ENCODE measurements around the gene INPPL1.

The INPPL1 gene

DNA sequence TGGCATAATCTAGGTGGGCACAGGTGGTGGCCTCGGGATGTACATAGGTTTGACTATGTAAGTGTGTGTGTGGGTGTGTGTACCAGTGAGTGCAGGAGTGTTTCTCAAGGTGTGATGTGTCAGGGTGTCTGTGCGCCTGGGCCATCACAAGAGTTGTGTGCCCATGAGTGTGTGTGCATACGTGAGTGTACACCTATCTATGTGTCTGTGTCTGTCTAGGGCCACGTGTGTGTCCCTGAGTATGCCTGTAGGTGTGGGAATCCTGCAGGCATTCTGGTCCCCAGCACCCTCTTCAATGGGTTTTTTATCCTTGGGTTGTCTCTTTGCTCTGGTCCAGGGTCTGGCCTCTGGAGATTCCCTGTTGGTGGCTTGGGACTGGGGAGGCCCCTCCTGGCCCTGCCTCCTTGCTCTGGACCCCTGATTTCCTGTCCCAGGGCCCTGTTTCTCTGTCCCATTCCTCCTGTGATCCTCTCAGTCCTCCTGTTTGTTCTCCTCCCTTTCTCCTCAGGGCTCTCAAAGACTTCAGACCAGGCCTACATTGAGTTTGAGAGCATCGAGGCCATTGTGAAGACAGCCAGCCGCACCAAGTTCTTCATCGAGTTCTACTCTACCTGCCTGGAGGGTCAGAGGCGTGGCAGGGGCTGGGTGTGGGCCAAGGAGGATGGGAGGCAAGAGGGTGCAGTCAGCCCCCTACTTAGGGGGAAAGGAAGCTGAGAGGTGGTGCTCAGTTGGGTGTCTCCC is 9.4 kb downstream of the INPPL1 start:
- no peak overlapping the region for H3K4me3 ChIP-seq (ENCODE audit: low read length)
- TF ChIP-seq ZNF274 (IDR thresholded peaks at IDR 0.05; ENCODE audit: low read depth, low read length), result no peak

DNA sequence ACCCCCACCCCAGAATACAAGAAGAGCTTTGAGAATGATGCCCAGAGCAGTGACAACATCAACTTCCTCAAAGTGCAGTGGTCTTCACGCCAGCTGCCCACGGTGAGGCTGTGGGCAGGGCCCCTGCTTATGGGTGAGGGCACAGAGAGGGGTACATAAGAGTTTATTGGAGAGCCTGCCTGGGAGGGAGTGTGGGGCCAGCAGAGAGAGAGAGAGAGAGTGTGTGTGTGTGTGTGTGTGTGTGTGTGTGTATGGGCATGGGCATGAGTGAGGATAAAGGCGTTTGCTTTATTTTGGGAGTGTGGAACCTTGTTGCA is 9.9 kb downstream of the INPPL1 start:
- no peak for TF ChIP-seq ZNF274 (IDR thresholded peaks at IDR 0.05; ENCODE audit: low read depth, low read length)
- H3K4me3 ChIP-seq (ENCODE audit: low read length), result no peak overlapping the region

DNA sequence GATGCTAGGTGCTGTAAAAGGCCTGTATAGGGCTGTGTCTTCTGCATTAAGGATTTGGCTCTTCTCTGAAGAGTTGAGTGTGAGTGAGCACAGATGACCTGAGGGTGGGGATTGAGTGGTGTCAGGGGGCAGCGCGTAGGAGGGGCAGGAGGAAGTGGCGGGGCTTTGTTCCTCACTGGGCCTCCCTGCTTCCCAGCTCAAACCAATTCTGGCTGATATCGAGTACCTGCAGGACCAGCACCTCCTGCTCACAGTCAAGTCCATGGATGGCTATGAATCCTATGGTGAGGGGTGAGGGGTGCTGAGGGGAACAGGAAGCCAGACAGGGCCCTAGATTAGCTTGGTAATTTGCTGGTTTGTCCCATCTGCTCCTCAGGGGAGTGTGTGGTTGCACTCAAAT is 10.4 kb downstream of the INPPL1 start:
- TF ChIP-seq ZNF274 (IDR thresholded peaks at IDR 0.05; ENCODE audit: low read depth, low read length), result no peak
- H3K4me3 ChIP-seq (ENCODE audit: low read length), result no peak overlapping the region

DNA sequence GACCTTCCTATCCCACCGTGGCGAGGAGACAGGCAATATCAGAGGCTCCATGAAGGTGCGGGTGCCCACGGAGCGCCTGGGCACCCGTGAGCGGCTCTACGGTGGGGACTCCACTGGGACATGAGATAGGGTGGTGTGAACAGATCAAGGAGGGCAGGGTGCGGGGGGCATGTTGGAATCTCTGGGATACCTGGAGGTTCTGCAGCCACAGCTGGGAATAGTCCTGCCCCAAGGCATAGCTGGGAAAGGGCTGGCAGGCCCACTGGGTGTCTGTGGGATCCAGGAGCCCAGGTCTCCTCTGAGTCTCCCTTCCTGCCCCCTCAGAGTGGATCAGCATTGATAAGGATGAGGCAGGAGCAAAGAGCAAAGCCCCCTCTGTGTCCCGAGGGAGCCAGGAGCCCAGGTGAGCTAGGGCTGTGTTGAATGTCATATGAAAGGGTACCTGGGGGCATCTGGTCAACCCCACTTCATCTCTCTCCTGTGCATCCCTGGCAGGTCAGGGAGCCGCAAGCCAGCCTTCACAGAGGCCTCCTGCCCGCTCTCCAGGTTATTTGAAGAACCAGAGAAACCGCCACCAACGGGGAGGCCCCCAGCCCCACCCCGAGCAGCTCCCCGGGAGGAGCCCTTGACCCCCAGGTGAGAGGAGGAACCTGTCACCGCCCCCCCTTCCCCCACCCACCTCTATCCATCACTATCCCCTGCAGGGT is 10.9 kb downstream of the INPPL1 start:
- no peak overlapping the region for H3K4me3 ChIP-seq (ENCODE audit: low read length)
- TF ChIP-seq ZNF274 (IDR thresholded peaks at IDR 0.05; ENCODE audit: low read depth, low read length), result no peak

DNA sequence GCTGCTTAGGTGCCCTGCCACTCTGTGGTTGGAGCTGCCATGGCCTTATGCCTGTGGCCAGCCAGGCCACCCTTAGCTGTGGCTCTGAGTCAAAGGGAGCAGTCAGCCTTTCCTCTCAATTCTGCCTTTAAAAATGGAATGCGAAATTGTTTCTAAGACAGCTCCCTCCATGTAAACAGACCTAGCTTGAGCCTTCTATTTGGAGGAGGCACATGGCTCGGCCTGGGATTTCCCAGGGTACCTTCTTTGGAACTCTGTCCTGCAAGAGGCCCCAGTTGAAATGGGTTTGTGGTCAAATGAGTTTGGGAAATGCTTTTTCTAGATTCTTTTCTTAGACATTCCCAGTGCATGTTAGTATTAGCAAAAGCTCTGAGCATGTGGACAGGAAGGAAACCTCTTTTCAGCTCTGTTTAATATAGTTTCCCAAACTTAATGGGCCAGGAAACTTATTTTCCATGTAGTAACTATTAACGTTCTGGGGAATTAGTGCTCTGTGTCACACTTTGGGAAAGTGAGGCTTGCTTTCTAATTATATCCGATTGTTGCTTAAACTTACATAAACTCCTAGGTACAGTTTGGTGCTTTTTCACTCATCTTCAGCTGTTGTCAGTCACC is 11.6 kb downstream of the INPPL1 start:
- TF ChIP-seq ZNF274 (IDR thresholded peaks at IDR 0.05; ENCODE audit: low read depth, low read length), result no peak
- no peak overlapping the region for H3K4me3 ChIP-seq (ENCODE audit: low read length)

DNA sequence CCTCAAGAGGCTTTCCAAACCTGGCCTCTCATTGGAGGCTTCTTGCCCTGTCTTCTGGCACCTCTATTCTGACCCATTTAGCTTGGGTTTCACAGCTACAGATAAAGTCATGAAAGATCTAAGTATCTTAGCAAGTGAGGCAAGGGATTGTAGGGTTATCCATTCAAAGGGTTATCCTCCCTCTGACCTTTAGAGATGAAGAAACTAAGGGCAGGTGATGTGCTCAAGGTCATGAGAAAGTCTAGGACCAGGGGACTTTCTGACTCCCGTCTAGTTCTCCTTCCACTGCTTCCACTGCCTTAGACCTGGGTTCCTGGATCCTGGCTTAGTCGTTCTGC is 12.2 kb downstream of the INPPL1 start:
- no peak overlapping the region for H3K4me3 ChIP-seq (ENCODE audit: low read length)
- TF ChIP-seq ZNF274 (IDR thresholded peaks at IDR 0.05; ENCODE audit: low read depth, low read length), result no peak

DNA sequence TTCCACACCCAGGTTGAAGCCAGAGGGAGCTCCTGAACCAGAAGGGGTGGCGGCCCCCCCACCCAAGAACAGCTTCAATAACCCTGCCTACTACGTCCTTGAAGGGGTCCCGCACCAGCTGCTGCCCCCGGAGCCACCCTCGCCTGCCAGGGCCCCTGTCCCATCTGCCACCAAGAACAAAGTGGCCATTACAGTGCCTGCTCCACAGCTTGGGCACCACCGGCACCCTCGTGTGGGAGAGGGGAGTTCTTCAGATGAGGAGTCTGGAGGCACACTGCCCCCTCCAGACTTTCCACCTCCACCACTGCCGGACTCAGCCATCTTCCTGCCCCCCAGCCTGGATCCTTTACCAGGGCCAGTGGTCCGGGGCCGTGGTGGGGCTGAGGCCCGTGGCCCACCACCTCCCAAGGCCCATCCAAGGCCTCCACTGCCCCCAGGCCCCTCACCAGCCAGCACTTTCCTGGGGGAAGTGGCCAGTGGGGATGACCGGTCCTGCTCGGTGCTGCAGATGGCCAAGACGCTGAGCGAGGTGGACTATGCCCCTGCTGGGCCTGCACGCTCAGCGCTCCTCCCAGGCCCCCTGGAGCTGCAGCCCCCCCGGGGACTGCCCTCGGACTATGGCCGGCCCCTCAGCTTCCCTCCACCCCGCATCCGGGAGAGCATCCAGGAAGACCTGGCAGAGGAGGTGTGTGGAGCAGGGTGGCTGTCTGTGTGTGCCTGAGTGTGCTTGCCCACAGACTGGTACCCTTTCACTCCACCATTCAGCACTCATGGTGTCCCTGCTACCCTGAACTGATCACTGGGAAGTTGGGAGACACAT is 12.8 kb downstream of the INPPL1 start:
- no peak for TF ChIP-seq ZNF274 (IDR thresholded peaks at IDR 0.05; ENCODE audit: low read depth, low read length)

DNA sequence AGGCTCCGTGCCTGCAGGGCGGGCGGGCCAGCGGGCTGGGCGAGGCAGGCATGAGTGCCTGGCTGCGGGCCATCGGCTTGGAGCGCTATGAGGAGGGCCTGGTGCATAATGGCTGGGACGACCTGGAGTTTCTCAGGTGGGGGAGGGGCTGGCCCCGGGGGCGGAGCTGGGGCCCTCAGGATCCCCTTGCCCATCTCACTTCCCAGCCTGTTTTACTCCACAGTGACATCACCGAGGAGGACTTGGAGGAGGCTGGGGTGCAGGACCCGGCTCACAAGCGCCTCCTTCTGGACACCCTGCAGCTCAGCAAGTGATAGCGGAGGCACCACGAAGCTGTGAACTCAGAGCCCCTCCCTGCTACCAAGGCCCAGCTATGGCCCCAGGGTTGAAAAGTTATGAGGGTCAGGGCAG is 13.5 kb downstream of the INPPL1 start:
- no peak overlapping the region for H3K4me3 ChIP-seq (ENCODE audit: low read length)
- TF ChIP-seq ZNF274 (IDR thresholded peaks at IDR 0.05; ENCODE audit: low read depth, low read length), result no peak

More for the DNA sequence above, 12.8 kb downstream of the INPPL1 start:
- H3K4me3 ChIP-seq (ENCODE audit: low read length), result no peak overlapping the region

DNA sequence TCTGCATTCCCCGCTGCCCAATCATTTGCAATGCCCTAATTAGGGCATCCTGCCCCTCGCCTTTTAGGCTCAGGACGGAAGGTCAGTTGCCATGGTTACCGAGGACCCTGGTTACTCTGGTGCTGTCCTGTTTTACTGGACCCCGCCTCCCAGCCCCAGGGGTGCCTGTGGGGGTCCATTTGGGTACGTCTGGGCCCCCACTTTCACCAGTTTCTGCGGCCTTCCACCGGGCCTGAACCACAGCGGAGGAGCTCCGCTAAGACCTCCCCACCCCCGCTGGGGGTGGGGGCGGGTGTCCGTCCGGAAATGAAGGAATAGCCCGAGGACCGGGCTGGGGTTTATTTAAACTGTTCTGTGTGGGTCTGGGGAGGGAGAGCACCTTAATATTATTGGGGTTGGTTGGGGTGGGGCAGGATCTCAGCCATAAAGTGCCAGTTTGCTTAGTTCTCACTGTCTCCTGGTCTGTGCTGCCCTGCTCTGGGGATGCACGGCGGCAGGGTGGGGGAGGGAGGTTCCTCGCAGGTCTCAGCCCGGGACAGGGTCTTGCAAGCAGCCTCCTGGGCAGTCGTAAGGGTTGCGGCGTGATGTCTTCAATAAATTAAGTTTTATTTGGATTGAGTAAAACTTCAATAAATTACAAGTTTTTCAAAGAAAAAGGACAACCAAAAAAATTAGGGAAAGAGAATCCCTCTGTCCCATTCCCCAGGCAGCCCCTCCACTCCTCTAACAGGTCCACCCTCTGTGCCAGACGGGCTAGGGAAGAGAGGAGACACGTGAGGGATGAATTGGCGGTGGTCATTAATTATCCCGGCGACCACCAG is 14.1 kb downstream of the INPPL1 start:
- TF ChIP-seq ZNF274 (IDR thresholded peaks at IDR 0.05; ENCODE audit: low read depth, low read length), result no peak
- no peak overlapping the region for H3K4me3 ChIP-seq (ENCODE audit: low read length)

DNA sequence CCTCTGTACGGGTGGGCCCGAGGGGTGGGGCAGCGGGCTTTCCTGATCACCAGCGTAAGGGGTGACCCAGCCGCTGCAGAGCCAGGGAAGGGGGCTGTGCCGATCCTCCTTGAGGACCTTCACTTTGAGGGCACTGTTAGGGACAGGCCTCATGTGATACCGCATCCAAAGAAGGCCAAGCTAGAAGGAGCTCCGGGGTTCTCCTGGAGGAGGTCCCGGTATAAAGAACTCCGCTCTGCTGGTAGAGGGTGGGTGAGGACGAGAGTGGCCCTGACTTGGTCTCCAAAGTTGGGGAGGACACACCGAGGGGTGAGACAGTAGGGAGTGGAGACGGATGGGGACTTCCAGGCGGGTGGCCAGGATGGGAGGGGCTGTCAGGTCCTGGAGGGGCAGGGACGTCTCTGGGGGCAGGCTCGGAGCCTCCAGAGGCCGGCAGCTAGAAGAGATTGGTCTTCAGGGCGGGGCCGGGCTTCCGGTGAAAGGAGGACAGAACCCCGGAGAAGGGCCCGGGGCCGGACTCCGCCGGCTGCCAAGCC is 14.8 kb downstream of the INPPL1 start:
- TF ChIP-seq ZNF274 (IDR thresholded peaks at IDR 0.05; ENCODE audit: low read depth, low read length), result no peak
- H3K4me3 ChIP-seq (ENCODE audit: low read length), result no peak overlapping the region; the same call in 1 of the 2 replicates

DNA sequence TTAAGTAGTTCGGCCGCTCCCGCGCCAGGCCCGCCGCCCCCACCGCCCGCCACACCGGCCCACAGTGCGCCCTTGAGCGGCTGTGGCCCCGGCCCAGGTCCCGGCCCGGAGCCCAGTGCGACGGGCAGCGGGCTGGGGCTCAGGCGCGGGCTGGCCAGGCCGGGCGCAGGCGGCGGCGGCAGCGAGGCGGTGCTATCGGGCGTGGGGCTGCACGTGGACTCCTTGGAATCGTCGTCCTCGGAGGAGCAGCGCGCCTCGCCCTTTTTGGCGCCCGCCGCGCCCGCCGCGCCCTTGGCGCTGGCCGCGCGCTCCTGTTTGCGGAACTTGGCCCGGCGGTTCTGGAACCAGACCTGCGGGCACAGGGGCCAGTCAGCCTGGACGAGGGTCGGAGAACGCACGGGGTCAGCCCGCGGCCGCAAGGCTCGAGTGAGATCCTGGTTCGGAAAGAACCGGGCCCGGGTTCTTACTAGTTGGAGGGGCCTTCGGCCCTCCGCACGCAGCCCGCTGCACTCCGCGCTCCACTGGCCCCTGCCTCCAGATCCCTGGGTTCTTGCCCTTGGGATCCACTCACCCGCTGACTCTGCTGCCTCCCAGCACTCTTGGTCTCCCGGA is 15.4 kb downstream of the INPPL1 start:
- H3K4me3 ChIP-seq (ENCODE audit: low read length), result no peak overlapping the region; the same call in 1 of the 2 replicates
- no peak for TF ChIP-seq ZNF274 (IDR thresholded peaks at IDR 0.05; ENCODE audit: low read depth, low read length)

DNA sequence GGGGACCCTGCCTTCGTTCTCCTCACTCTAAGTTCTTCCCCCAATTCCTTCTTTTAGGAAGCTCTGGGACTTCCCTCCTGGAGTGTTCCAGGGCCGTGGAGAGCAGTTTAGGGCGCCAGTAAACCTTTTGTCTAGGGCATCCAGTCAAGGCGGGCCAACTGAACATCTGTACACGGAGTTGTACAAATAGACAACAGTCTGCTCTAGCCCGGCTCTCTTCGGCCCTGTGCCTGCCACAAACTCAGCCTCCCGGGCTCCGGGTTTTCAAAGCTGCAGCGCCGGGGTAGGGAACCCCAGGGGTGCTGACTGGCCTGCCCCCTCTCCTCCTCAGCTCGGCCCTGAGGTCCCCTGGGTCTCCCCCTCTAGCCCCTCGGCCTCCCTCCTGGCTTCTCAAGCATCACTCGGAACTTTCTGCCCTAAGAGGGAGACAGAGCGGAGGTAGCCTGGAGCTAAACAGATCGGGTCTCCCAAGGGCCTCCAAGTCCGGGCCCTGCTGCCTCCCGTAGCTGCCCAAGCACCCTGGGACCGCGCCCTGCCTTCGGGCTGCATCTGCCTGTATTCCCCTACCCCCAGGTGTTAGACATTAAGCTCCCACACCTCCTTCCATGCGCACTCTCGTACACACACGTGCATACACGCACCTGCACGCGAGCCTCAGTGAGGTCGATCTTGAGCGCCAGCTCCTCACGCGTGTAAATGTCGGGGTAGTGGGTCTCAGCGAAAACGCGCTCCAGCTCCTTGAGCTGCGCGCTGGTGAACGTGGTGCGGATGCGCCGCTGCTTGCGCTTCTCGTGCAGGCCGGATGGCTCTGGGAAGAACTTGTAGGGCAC is 16.1 kb downstream of the INPPL1 start:
- no peak for TF ChIP-seq ZNF274 (IDR thresholded peaks at IDR 0.05; ENCODE audit: low read depth, low read length)
- no peak overlapping the region for H3K4me3 ChIP-seq (ENCODE audit: low read length)

Measured in GM08714 (cell line).